ENCODE results near the gene SH3GL3. TPM values are rescaled to one million over a fixed set of nuclear protein-coding genes. Genes with fewer than 3 reads are reported as not detected.

Gene SH3GL3
- total RNA-seq (2016; rRNA removed; fragmentation: Illumina TruSeq; extraction: Trizol): not detected in 2 replicates
- not detected in 2 replicates for total RNA-seq (2016; cell fraction: cytosol; rRNA removed; fragmentation: Illumina TruSeq; extraction: Trizol; ENCODE audit: low read depth)
- not detected in 2 replicates for total RNA-seq (2016; cell fraction: insoluble cytoplasmic fraction; rRNA removed; fragmentation: Illumina TruSeq; extraction: Trizol)
- total RNA-seq (2016; cell fraction: membrane; rRNA removed; fragmentation: Illumina TruSeq; extraction: Trizol): not detected in 2 replicates
- total RNA-seq (2016; cell fraction: nucleus; rRNA removed; fragmentation: Illumina TruSeq; extraction: Trizol): not detected in 2 replicates
- not detected in 2 replicates for polyA plus RNA-seq (2011; rRNA removed)
- polyA plus RNA-seq (2011; cell fraction: cytosol; rRNA removed): not detected in 2 replicates
- not detected in 2 replicates for polyA plus RNA-seq (2011; cell fraction: nucleus; rRNA removed)
- not detected in 2 replicates for polyA plus RNA-seq (2012)
- not detected in 2 replicates for polyA plus RNA-seq (2016; cell fraction: cytosol; fragmentation: Illumina TruSeq; extraction: Trizol; ENCODE audit: low read depth)
- not detected in 2 replicates for polyA plus RNA-seq (2016; cell fraction: insoluble cytoplasmic fraction; fragmentation: Illumina TruSeq; extraction: Trizol; ENCODE audit: low read depth)
- not detected in 2 replicates for polyA plus RNA-seq (2016; cell fraction: membrane; fragmentation: Illumina TruSeq; extraction: Trizol; ENCODE audit: low read depth)
- not detected in 2 replicates for polyA plus RNA-seq (2016; cell fraction: nucleus; fragmentation: Illumina TruSeq; extraction: Trizol; ENCODE audit: insufficient read depth, low read depth)
- polyA minus RNA-seq (2011; rRNA and poly(A)+ RNA removed; ENCODE audit: low replicate concordance): not detected in 2 replicates
- not detected in 2 replicates for polyA minus RNA-seq (2011; cell fraction: cytosol; rRNA and poly(A)+ RNA removed)
- not detected in 2 replicates for polyA minus RNA-seq (2011; cell fraction: nucleus; rRNA and poly(A)+ RNA removed)
- not detected for Bru-seq, nascent RNA
- percentile 1 among the genes with signal in this experiment for BruChase-seq, experiment 1, labeled RNA remaining after a 6-hour chase
- percentile 1 among the genes with signal in this experiment for BruChase-seq, experiment 2, labeled RNA remaining after a 2-hour chase
- long read RNA-seq, experiment 1: 0 reads
- long read RNA-seq, experiment 2: 0 reads

GRCh38 chr15:83446904-83447709, at the start of gene SH3GL3:
Gene SH3GL3 (plus strand): TSS chr15:83447341. CDS start chr15:83447534, 193 bp downstream.
- intact Hi-C loops (cut with micrococcal nuclease; ENCODE audit: unreplicated experiment): no loop called here
- H3K4me3 ChIP-seq (replicated peaks in 1 of 3; ENCODE audit: insufficient read depth in 1 of 3, low read depth in 2 of 3, low read length in 3 of 3): no peak within 1 kb of the TSS; a peak in 1 of 6 replicates
- DNase-seq (ENCODE audit: low spot score): no peak
- BruUV-seq (replicated peaks): no TSS peak
- H4K20me1 ChIP-seq (ENCODE audit: insufficient read depth, low read length): no peaks in the 10 kb centered on the region
- no peaks in the 10 kb centered on the region for H3K4me1 ChIP-seq (ENCODE audit: insufficient read depth, low read length)
- 49% methylated on average over 31 of the region's 68 CpGs for WGBS (ENCODE audit: low lambda C conversion rate)
- no peak within 1 kb of the TSS for H2AFZ ChIP-seq (ENCODE audit: low read length)
- H3K36me3 ChIP-seq (replicated peaks in 1 of 2; ENCODE audit: control insufficient read depth in 1 of 2, insufficient read depth in 2 of 2, low read length in 2 of 2): no peaks in the 10 kb centered on the region
- ATAC-seq: peak; percentile 59
- no peak within 1 kb of the TSS for H3K27ac ChIP-seq (ENCODE audit: extremely low read length, insufficient read depth, low read length)
- ChIA-PET CTCF (ENCODE audit: low intra/inter-chr PET ratio, low total read pairs) (no interaction called here), POLR2A (no interaction called here)
- H3K4me2 ChIP-seq (ENCODE audit: low read depth, low read length): no peak within 1 kb of the TSS
- peaks cover 2 to 13% of the 10 kb centered on the region in 2 experiments; a peak in 2 of 5 replicates for H3K27me3 ChIP-seq (ENCODE audit: control insufficient read depth in 1 of 2, insufficient read depth in 2 of 2, low read length in 2 of 2)
- no peak within 1 kb of the TSS for H3K9ac ChIP-seq (ENCODE audit: insufficient read depth, low read depth, low read length)
- no peaks in the 10 kb centered on the region for H3K79me2 ChIP-seq (ENCODE audit: insufficient read depth, low read length)
- no peak for TF ChIP-seq POLR2G (IDR thresholded peaks at IDR 0.05; ENCODE audit: low read depth, low read length)
- no peak for TF ChIP-seq CREM (IDR thresholded peaks at IDR 0.05)
- no peak for TF ChIP-seq CREM (CRISPR knock-in tag; IDR thresholded peaks at IDR 0.05)
- TF ChIP-seq ZFYVE20 (CRISPR knock-in tag; IDR thresholded peaks at IDR 0.05; ENCODE audit: borderline replicate concordance, low read depth): no peak
- no peak for TF ChIP-seq NCOA5 (CRISPR knock-in tag; IDR thresholded peaks at IDR 0.05)
- no peak for TF ChIP-seq RORA (CRISPR knock-in tag; IDR thresholded peaks at IDR 0.05)
- TF ChIP-seq ZSCAN29 (CRISPR knock-in tag; conservative IDR thresholded peaks at IDR 0.05): no peak
- no peak for TF ChIP-seq HES4 (CRISPR knock-in tag; IDR thresholded peaks at IDR 0.05; ENCODE audit: borderline replicate concordance)
- TF ChIP-seq CBFB (CRISPR knock-in tag; IDR thresholded peaks at IDR 0.05): no peak
- TF ChIP-seq ZNF782 (CRISPR knock-in tag; IDR thresholded peaks at IDR 0.05; ENCODE audit: borderline replicate concordance): no peak
- TF ChIP-seq ARNT (IDR thresholded peaks at IDR 0.05): no peak
- no peak for TF ChIP-seq ZNF124 (CRISPR knock-in tag; IDR thresholded peaks at IDR 0.05)
- no peak for TF ChIP-seq PBX2 (CRISPR knock-in tag; IDR thresholded peaks at IDR 0.05)
- no peak for TF ChIP-seq ZMYM4 (CRISPR knock-in tag; IDR thresholded peaks at IDR 0.05)
- TF ChIP-seq MLXIP (CRISPR knock-in tag; IDR thresholded peaks at IDR 0.05; ENCODE audit: borderline replicate concordance): no peak
- no peak for TF ChIP-seq ZMYM3 (CRISPR knock-in tag; IDR thresholded peaks at IDR 0.05)
- no peak for TF ChIP-seq ZFX (CRISPR knock-in tag; IDR thresholded peaks at IDR 0.05; ENCODE audit: low read depth)
- no peaks in the 10 kb centered on the region for H3K9me3 ChIP-seq (ENCODE audit: low read length)
- no peak for FAIRE-seq
- in situ Hi-C loops (cut with HindIII; ENCODE audit: extremely low pct_ligation_motif_present, low pct_unique_long_range_greater_than_20kb): no loop called here

Measured in HepG2 (cell line).